ENCODE measurements around the gene FEN1. TPM values are rescaled to one million over a fixed set of nuclear protein-coding genes. Genes with fewer than 3 reads are reported as not detected.

FEN1 gene
- total and polyA plus RNA-seq, 2 of the 13 experiments (the other 11 are each of a cell fraction or from before 2014, with no cell fraction given) = 12.4 to 102 TPM

DNA sequence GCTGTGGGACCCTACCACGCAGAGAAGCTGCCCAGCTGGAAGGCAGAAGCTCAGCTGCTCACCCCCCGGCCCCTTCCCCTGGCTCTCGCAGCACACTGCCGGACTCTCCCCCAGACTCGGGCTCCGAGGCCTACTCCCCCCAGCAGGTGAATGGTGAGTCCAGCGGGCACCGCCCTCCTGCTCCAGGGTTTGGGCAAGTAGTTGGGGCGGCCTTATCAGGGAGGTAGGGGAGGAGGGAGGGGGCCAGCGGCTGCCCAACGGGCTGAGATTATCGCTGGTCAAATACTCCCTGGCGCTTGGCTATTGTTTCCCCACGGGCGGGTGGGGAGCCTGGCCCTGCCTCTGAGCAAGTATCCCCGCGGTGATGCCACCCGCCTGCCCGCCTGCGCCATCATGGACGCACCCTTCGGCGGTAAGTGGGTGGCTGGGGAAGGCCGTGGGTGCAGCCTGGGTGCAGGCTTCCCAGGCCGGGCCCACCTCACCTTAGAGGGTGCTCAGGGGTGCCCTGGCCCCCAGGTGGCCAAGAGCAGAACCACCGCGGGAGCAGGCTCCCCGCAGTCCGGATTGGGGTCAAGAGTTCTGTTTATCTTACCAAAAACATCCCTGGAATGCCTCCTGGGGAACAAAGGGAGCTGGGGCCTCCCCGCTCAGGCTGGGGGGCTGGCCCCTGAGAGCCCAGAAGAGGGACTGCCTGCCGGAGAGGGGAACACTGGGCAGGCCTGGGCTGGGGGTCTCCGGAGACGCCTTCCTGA lies 23.4 kb upstream of the FEN1 start (continued):
- TF ChIP-seq, protein P1, sequence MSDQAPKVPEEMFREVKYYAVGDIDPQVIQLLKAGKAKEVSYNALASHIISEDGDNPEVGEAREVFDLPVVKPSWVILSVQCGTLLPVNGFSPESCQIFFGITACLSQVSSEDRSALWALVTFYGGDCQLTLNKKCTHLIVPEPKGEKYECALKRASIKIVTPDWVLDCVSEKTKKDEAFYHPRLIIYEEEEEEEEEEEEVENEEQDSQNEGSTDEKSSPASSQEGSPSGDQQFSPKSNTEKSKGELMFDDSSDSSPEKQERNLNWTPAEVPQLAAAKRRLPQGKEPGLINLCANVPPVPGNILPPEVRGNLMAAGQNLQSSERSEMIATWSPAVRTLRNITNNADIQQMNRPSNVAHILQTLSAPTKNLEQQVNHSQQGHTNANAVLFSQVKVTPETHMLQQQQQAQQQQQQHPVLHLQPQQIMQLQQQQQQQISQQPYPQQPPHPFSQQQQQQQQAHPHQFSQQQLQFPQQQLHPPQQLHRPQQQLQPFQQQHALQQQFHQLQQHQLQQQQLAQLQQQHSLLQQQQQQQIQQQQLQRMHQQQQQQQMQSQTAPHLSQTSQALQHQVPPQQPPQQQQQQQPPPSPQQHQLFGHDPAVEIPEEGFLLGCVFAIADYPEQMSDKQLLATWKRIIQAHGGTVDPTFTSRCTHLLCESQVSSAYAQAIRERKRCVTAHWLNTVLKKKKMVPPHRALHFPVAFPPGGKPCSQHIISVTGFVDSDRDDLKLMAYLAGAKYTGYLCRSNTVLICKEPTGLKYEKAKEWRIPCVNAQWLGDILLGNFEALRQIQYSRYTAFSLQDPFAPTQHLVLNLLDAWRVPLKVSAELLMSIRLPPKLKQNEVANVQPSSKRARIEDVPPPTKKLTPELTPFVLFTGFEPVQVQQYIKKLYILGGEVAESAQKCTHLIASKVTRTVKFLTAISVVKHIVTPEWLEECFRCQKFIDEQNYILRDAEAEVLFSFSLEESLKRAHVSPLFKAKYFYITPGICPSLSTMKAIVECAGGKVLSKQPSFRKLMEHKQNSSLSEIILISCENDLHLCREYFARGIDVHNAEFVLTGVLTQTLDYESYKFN (CRISPR knock-in tag; conservative IDR thresholded peaks at IDR 0.05) = peak; percentile 98
- TF ChIP-seq ZNF549 (CRISPR knock-in tag; IDR thresholded peaks at IDR 0.05) (no peak), ZNF605 (CRISPR knock-in tag; IDR thresholded peaks at IDR 0.05) (no peak; the same call in 1 of the 2 replicates), ZNF10 (CRISPR knock-in tag; IDR thresholded peaks at IDR 0.05; ENCODE audit: borderline replicate concordance, low read depth) (no peak), PRPF4 (IDR thresholded peaks at IDR 0.05; ENCODE audit: low read depth, low read length, poor library complexity, severe bottlenecking) (no peak), KLF9 (CRISPR knock-in tag; IDR thresholded peaks at IDR 0.05; ENCODE audit: low read depth) (no peak), YEATS4 (CRISPR knock-in tag; IDR thresholded peaks at IDR 0.05; ENCODE audit: borderline replicate concordance) (peak; percentile 24; the same call in 1 of the 2 replicates), ZNF441 (CRISPR knock-in tag; IDR thresholded peaks at IDR 0.05; ENCODE audit: borderline replicate concordance) (no peak), EP300 (IDR thresholded peaks at IDR 0.05; ENCODE audit: low read depth in 2 of 2, low read length in 2 of 2) (peak; percentile 58 to 83; a peak in 3 of 4 replicates), EP300 (CRISPR knock-in tag; IDR thresholded peaks at IDR 0.05; ENCODE audit: borderline replicate concordance) (peak; percentile 72; the same call in 1 of the 2 replicates), FOXK1 (CRISPR knock-in tag; IDR thresholded peaks at IDR 0.05; ENCODE audit: borderline replicate concordance, low read depth) (peak; percentile 21; the same call in 1 of the 2 replicates), SP140L (CRISPR knock-in tag; IDR thresholded peaks at IDR 0.05; ENCODE audit: borderline replicate concordance) (0 out of 2 replicates have a peak, but pooled peaks have one; percentile 45), ZNF253 (CRISPR knock-in tag; IDR thresholded peaks at IDR 0.05; ENCODE audit: borderline replicate concordance) (no peak), ZNF776 (CRISPR knock-in tag; IDR thresholded peaks at IDR 0.05) (peak; percentile 58; the same call in 1 of the 2 replicates), ZSCAN21 (CRISPR knock-in tag; IDR thresholded peaks at IDR 0.05; ENCODE audit: borderline replicate concordance) (no peak), CC2D1A (CRISPR knock-in tag; IDR thresholded peaks at IDR 0.05) (no peak), ZNF12 (CRISPR knock-in tag; IDR thresholded peaks at IDR 0.05) (no peak), TCF7 (IDR thresholded peaks at IDR 0.05; ENCODE audit: low read depth) (peak; percentile 66), GATAD1 (CRISPR knock-in tag; IDR thresholded peaks at IDR 0.05) (no peak), ZFP1 (CRISPR knock-in tag; IDR thresholded peaks at IDR 0.05) (0 out of 2 replicates have a peak, but pooled peaks have one; percentile 32), ZFP41 (CRISPR knock-in tag; IDR thresholded peaks at IDR 0.05; ENCODE audit: borderline replicate concordance) (no peak; the same call in 1 of the 2 replicates)
- TF ChIP-seq, protein P2, sequence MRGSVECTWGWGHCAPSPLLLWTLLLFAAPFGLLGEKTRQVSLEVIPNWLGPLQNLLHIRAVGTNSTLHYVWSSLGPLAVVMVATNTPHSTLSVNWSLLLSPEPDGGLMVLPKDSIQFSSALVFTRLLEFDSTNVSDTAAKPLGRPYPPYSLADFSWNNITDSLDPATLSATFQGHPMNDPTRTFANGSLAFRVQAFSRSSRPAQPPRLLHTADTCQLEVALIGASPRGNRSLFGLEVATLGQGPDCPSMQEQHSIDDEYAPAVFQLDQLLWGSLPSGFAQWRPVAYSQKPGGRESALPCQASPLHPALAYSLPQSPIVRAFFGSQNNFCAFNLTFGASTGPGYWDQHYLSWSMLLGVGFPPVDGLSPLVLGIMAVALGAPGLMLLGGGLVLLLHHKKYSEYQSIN (CRISPR knock-in tag; IDR thresholded peaks at IDR 0.05; ENCODE audit: borderline replicate concordance) = no peak
- TF ChIP-seq, protein P3, sequence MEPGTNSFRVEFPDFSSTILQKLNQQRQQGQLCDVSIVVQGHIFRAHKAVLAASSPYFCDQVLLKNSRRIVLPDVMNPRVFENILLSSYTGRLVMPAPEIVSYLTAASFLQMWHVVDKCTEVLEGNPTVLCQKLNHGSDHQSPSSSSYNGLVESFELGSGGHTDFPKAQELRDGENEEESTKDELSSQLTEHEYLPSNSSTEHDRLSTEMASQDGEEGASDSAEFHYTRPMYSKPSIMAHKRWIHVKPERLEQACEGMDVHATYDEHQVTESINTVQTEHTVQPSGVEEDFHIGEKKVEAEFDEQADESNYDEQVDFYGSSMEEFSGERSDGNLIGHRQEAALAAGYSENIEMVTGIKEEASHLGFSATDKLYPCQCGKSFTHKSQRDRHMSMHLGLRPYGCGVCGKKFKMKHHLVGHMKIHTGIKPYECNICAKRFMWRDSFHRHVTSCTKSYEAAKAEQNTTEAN (CRISPR knock-in tag; conservative IDR thresholded peaks at IDR 0.05) = no peak
